Measurements from ENCODE around the gene ARHGAP42. TPM values are rescaled to one million over a fixed set of nuclear protein-coding genes. Genes with fewer than 3 reads are reported as not detected.

ARHGAP42 gene
- total and polyA plus RNA-seq, 2 experiments from 2014 or later = 0.74 to 2.7 TPM

GRCh38 chr11:100675115-100675650 is 11.9 kb upstream of the ARHGAP42 start:
- Histone ChIP-seq H2AFZ (no peak overlapping the region), H3K27ac (no peak overlapping the region), H3K79me2 (ENCODE audit: insufficient read depth) (no peaks in the 10 kb centered on the region), H4K20me1 (ENCODE audit: insufficient read depth) (no peaks in the 10 kb centered on the region), H3K27me3 (replicated peaks; ENCODE audit: insufficient read depth) (0 out of 2 replicates have a peak, but pooled peaks cover 4% of the 10 kb centered on the region), H3K9me3 (ENCODE audit: low read depth) (no peaks in the 10 kb centered on the region), H3K4me2 (ENCODE audit: unreplicated experiment) (no peak overlapping the region), H3F3A (ENCODE audit: insufficient read depth) (no peaks in the 10 kb centered on the region), H3K36me3 (ENCODE audit: low read depth) (no peaks in the 10 kb centered on the region), H3K4me3 (no peak overlapping the region), H3K9me2 (ENCODE audit: insufficient read depth) (no peaks in the 10 kb centered on the region), H3K4me1 (ENCODE audit: insufficient read depth) (no peaks in the 10 kb centered on the region), H3K9ac (no peak overlapping the region)
- no peak for DNase-seq
- 71 to 79% methylated on average over 4 of the region's 4 CpGs for WGBS, 2 experiments (ENCODE audit: low coverage in 1 of 2, low lambda C conversion rate in 2 of 2, missing lambda C conversion rate in 2 of 2)
- in situ Hi-C loops (cut with MboI) = loop anchor here (5.0 kb wide), 1 partner anchor 257 kb away; no protein-coding TSS in a partner anchor
- TF ChIP-seq EZH2phosphoT487 (IDR thresholded peaks at IDR 0.05; ENCODE audit: insufficient read depth, low read depth) = no peak
- no peak for TF ChIP-seq EZH2 (IDR thresholded peaks at IDR 0.05; ENCODE audit: insufficient read depth, poor library complexity, severe bottlenecking)

- WGBS, 2 experiments (ENCODE audit: low coverage in 1 of 2, low lambda C conversion rate in 2 of 2, missing lambda C conversion rate in 2 of 2) = 64 to 69% methylated on average over 4 of the region's 4 CpGs
Measured at GRCh38 chr11:100676901-100677300, 10.2 kb upstream of the ARHGAP42 start.

GRCh38 chr11:100677796-100678195 is 9.3 kb upstream of the ARHGAP42 start:
- Histone ChIP-seq H3K27me3 (replicated peaks; ENCODE audit: insufficient read depth) (0 out of 2 replicates have a peak, but pooled peaks cover 4% of the 10 kb centered on the region), H3K79me2 (ENCODE audit: insufficient read depth) (no peaks in the 10 kb centered on the region), H2AFZ (no peak overlapping the region), H3K4me1 (ENCODE audit: insufficient read depth) (no peaks in the 10 kb centered on the region), H3K4me2 (ENCODE audit: unreplicated experiment) (no peak overlapping the region), H3F3A (ENCODE audit: insufficient read depth) (no peaks in the 10 kb centered on the region), H3K36me3 (ENCODE audit: low read depth) (no peaks in the 10 kb centered on the region), H4K20me1 (ENCODE audit: insufficient read depth) (no peaks in the 10 kb centered on the region), H3K9me3 (ENCODE audit: low read depth) (no peaks in the 10 kb centered on the region), H3K9ac (no peak overlapping the region), H3K4me3 (no peak overlapping the region), H3K9me2 (ENCODE audit: insufficient read depth) (no peaks in the 10 kb centered on the region), H3K27ac (no peak overlapping the region)
- WGBS, 2 experiments (ENCODE audit: low coverage in 1 of 2, low lambda C conversion rate in 2 of 2, missing lambda C conversion rate in 2 of 2) = 94 to 95% methylated on average over 1 of the region's 1 CpG
- DNase-seq = no peak
- TF ChIP-seq EZH2 (IDR thresholded peaks at IDR 0.05; ENCODE audit: insufficient read depth, poor library complexity, severe bottlenecking) (no peak), EZH2phosphoT487 (IDR thresholded peaks at IDR 0.05; ENCODE audit: insufficient read depth, low read depth) (no peak)
- in situ Hi-C loops (cut with MboI) = loop anchor here (5.0 kb wide), 1 partner anchor 255 kb away; no protein-coding TSS in a partner anchor

More at GRCh38 chr11:100676901-100677300, 10.2 kb upstream of the ARHGAP42 start:
- no peaks in the 10 kb centered on the region for H3K9me3 ChIP-seq (ENCODE audit: low read depth)
- no peak overlapping the region for H3K4me3 ChIP-seq
- H3K36me3 ChIP-seq (ENCODE audit: low read depth) = no peaks in the 10 kb centered on the region
- no peaks in the 10 kb centered on the region for H4K20me1 ChIP-seq (ENCODE audit: insufficient read depth)
- no peaks in the 10 kb centered on the region for H3K4me1 ChIP-seq (ENCODE audit: insufficient read depth)
- H3K27me3 ChIP-seq (replicated peaks; ENCODE audit: insufficient read depth) = 0 out of 2 replicates have a peak, but pooled peaks cover 4% of the 10 kb centered on the region
- TF ChIP-seq EZH2phosphoT487 (IDR thresholded peaks at IDR 0.05; ENCODE audit: insufficient read depth, low read depth) = no peak
- TF ChIP-seq EZH2 (IDR thresholded peaks at IDR 0.05; ENCODE audit: insufficient read depth, poor library complexity, severe bottlenecking) = no peak
- DNase-seq = no peak
- no peak overlapping the region for H3K4me2 ChIP-seq (ENCODE audit: unreplicated experiment)
- no peak overlapping the region for H3K9ac ChIP-seq
- H3K79me2 ChIP-seq (ENCODE audit: insufficient read depth) = no peaks in the 10 kb centered on the region
- in situ Hi-C loops (cut with MboI) = loop anchor here (5.0 kb wide), 1 partner anchor 255 kb away; no protein-coding TSS in a partner anchor
- H3K27ac ChIP-seq = no peak overlapping the region
- H2AFZ ChIP-seq = no peak overlapping the region
- no peaks in the 10 kb centered on the region for H3K9me2 ChIP-seq (ENCODE audit: insufficient read depth)
- H3F3A ChIP-seq (ENCODE audit: insufficient read depth) = no peaks in the 10 kb centered on the region

- DNase-seq = no peak
- Histone ChIP-seq H3K4me1 (ENCODE audit: insufficient read depth) (0 out of 2 replicates have a peak, but pooled peaks cover 5% of the 10 kb centered on the region), H3K27ac (no peak overlapping the region), H3F3A (ENCODE audit: insufficient read depth) (peaks cover 7% of the 10 kb centered on the region; the same call in 1 of the 2 replicates), H4K20me1 (ENCODE audit: insufficient read depth) (no peaks in the 10 kb centered on the region), H3K9ac (no peak overlapping the region), H3K9me2 (ENCODE audit: insufficient read depth) (no peaks in the 10 kb centered on the region), H3K4me3 (no peak overlapping the region), H3K79me2 (ENCODE audit: insufficient read depth) (no peaks in the 10 kb centered on the region), H3K4me2 (ENCODE audit: unreplicated experiment) (no peak overlapping the region), H3K36me3 (ENCODE audit: low read depth) (no peaks in the 10 kb centered on the region), H2AFZ (no peak overlapping the region), H3K9me3 (ENCODE audit: low read depth) (no peaks in the 10 kb centered on the region), H3K27me3 (replicated peaks; ENCODE audit: insufficient read depth) (0 out of 2 replicates have a peak, but pooled peaks cover 4% of the 10 kb centered on the region)
- in situ Hi-C loops (cut with MboI) = no loop called here
- TF ChIP-seq EZH2 (IDR thresholded peaks at IDR 0.05; ENCODE audit: insufficient read depth, poor library complexity, severe bottlenecking) (no peak), EZH2phosphoT487 (IDR thresholded peaks at IDR 0.05; ENCODE audit: insufficient read depth, low read depth) (no peak)
- WGBS, 2 experiments (ENCODE audit: low coverage in 1 of 2, low lambda C conversion rate in 2 of 2, missing lambda C conversion rate in 2 of 2) = 71 to 75% methylated on average over 7 of the region's 7 CpGs
Measured at GRCh38 chr11:100680070-100680469, 7.0 kb upstream of the ARHGAP42 start.
